ENCODE measurements around the gene CPNE8.

Gene CPNE8

GRCh38 chr12:38875586-38876228 is 29.7 kb downstream of the CPNE8 start:
- no peaks in the 10 kb centered on the region for H3K27me3 Mint-ChIP-seq (ENCODE audit: low read depth)
- no peak for TF ChIP-seq CTCF (IDR thresholded peaks at IDR 0.05; ENCODE audit: unreplicated experiment in 3 of 3)
- no peak overlapping the region for H3K27ac Mint-ChIP-seq
- H3K9me3 Mint-ChIP-seq: no peaks in the 10 kb centered on the region
- H3K36me3 Mint-ChIP-seq (ENCODE audit: low read depth): no peaks in the 10 kb centered on the region
- no peak overlapping the region for H3K4me3 Mint-ChIP-seq
- H3K4me1 Mint-ChIP-seq: no peaks in the 10 kb centered on the region

DNA sequence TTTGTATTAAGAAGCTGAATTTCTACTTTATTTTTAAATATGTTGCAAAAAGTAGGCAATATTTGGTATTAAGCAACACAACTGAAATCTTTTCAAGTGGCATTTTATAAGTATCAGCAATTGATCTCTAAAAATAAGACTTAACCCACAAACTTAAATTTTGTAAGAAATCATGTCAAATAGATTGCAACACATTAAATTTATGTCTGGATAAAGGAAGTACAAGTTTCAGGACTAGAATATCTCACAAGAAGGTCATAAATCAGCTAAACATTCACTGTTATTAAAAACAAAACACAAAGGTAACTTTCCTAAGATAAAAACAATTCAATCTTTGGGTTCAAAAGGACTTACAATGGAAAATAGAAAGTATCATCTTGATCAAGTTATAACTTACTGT is 32.8 kb downstream of the CPNE8 start:
- Mint-ChIP-seq H3K4me3 (no peak overlapping the region), H3K27me3 (ENCODE audit: low read depth) (no peaks in the 10 kb centered on the region), H3K4me1 (no peaks in the 10 kb centered on the region), H3K36me3 (ENCODE audit: low read depth) (no peaks in the 10 kb centered on the region), H3K9me3 (no peaks in the 10 kb centered on the region), H3K27ac (no peak overlapping the region)
- no peak for TF ChIP-seq CTCF (IDR thresholded peaks at IDR 0.05; ENCODE audit: unreplicated experiment in 3 of 3)

DNA sequence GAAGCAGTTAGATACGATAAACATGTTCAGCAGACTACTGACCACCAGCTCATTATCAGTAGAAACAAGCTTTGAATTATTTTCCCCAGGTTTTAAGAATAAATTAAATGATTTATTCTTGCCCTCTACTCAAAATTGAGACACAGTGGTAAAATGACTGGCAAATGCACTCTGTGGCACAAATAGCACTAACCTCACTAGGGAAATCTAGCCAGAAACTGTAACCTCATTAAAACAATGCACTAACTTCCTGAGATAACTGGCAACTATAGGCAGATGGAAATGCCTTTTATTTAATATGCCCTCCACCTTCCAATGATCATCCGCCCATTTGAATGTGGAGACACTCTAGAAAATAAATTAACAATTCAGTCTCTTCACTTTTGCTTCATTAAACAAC is 33.2 kb downstream of the CPNE8 start:
- no peaks in the 10 kb centered on the region for H3K4me1 Mint-ChIP-seq
- no peaks in the 10 kb centered on the region for H3K9me3 Mint-ChIP-seq
- H3K36me3 Mint-ChIP-seq (ENCODE audit: low read depth): no peaks in the 10 kb centered on the region
- H3K27ac Mint-ChIP-seq: no peak overlapping the region
- TF ChIP-seq CTCF (IDR thresholded peaks at IDR 0.05; ENCODE audit: unreplicated experiment in 3 of 3): no peak
- H3K4me3 Mint-ChIP-seq: no peak overlapping the region
- H3K27me3 Mint-ChIP-seq (ENCODE audit: low read depth): no peaks in the 10 kb centered on the region

DNA sequence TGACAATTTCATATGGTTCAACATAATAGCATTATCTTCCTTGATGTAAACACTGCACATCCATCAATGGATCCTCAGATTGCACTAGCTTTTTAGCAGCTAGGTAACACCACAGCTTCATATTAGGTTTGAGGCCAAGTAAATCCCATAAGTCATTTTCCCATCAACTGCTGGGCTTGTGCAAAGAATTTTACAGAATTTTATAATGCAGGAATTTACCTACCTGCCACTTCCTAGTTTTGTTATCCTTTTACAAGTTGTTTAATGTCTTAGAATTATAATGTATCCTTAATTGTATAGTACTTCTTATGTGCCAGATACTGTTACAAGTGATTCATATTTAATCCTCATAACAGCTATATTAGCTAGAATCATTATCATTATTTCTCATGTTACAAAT is 36.4 kb downstream of the CPNE8 start:
- no peak overlapping the region for H3K27ac Mint-ChIP-seq
- no peak for TF ChIP-seq CTCF (IDR thresholded peaks at IDR 0.05; ENCODE audit: unreplicated experiment in 3 of 3)
- H3K4me3 Mint-ChIP-seq: no peak overlapping the region
- no peaks in the 10 kb centered on the region for H3K4me1 Mint-ChIP-seq
- no peaks in the 10 kb centered on the region for H3K9me3 Mint-ChIP-seq
- no peaks in the 10 kb centered on the region for H3K36me3 Mint-ChIP-seq (ENCODE audit: low read depth)
- no peaks in the 10 kb centered on the region for H3K27me3 Mint-ChIP-seq (ENCODE audit: low read depth)

DNA sequence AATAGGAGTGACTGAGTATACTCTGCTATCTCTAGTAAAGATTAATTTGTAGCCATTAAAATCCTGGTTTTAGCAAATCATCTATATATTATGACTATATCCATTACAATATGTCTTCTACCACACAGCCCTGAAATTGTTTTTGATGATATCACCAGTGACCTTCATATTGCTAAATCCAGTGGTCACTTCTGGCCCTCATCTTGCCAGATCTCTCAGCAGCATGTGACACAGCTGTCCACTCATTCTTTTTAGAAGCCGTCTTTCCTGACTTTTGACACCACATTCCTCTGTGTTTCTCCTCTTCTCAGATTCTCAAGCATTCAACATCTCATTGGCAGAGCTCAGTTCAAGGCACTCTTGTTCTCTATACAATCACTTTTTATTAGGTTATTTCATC is 54.9 kb downstream of the CPNE8 start:
- H3K4me3 Mint-ChIP-seq: no peak overlapping the region
- no peaks in the 10 kb centered on the region for H3K36me3 Mint-ChIP-seq (ENCODE audit: low read depth)
- no peak for TF ChIP-seq CTCF (IDR thresholded peaks at IDR 0.05; ENCODE audit: unreplicated experiment in 3 of 3)
- no peaks in the 10 kb centered on the region for H3K27me3 Mint-ChIP-seq (ENCODE audit: low read depth)
- no peaks in the 10 kb centered on the region for H3K4me1 Mint-ChIP-seq
- no peak overlapping the region for H3K27ac Mint-ChIP-seq
- peaks cover 4% of the 10 kb centered on the region for H3K9me3 Mint-ChIP-seq

- no peaks in the 10 kb centered on the region for H3K27me3 Mint-ChIP-seq (ENCODE audit: low read depth)
- no peak overlapping the region for H3K4me3 Mint-ChIP-seq
- no peak for TF ChIP-seq CTCF (IDR thresholded peaks at IDR 0.05; ENCODE audit: unreplicated experiment in 3 of 3)
- no peak overlapping the region for H3K27ac Mint-ChIP-seq
- H3K36me3 Mint-ChIP-seq (ENCODE audit: low read depth): no peaks in the 10 kb centered on the region
- no peaks in the 10 kb centered on the region for H3K9me3 Mint-ChIP-seq
- no peaks in the 10 kb centered on the region for H3K4me1 Mint-ChIP-seq
Measured at GRCh38 chr12:38847247-38847646, 58.1 kb downstream of the CPNE8 start.
